ENCODE data around the gene IL7R. TPM values are rescaled to one million over a fixed set of nuclear protein-coding genes. Genes with fewer than 3 reads are reported as not detected.

Gene IL7R
- total RNA-seq, 1 experiment from 2014 or later, result 0.26 TPM

DNA sequence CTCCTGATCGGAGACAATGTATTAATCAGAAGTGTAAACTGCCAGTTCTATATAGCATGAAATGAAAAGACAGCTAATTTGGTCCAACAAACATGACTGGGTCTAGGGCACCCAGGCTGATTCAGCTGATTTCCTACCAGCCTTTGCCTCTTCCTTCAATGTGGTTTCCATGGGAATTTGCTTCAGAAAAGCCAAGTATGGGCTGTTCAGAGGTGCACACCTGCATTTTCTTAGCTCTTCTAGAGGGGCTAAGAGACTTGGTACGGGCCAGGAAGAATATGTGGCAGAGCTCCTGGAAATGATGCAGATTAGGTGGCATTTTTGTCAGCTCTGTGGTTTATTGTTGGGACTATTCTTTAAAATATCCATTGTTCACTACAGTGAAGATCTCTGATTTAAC is 22.4 kb downstream of the IL7R start:
- Mint-ChIP-seq H3K36me3 (ENCODE audit: insufficient read depth, unreplicated experiment) (no peaks in the 10 kb centered on the region), H3K27me3 (ENCODE audit: insufficient read depth, unreplicated experiment) (no peaks in the 10 kb centered on the region), H3K4me3 (ENCODE audit: unreplicated experiment) (no peak overlapping the region), H3K9me3 (ENCODE audit: unreplicated experiment) (no peaks in the 10 kb centered on the region), H3K27ac (ENCODE audit: low read depth, unreplicated experiment) (no peak overlapping the region), H3K4me1 (ENCODE audit: insufficient read depth, unreplicated experiment) (peaks cover 25% of the 10 kb centered on the region)
- no peak for TF ChIP-seq CTCF (IDR thresholded peaks at IDR 0.05; ENCODE audit: unreplicated experiment)
- DNase-seq (ENCODE audit: unreplicated experiment), result no peak
- BruUV-seq (replicated peaks), result no TSS peak
- POLR2A ChIA-PET, result no interaction called here
- CTCF ChIA-PET, result interaction anchor here (0.6 to 1.3 kb wide), 5 partner anchors 18 to 102 kb away, joined by 3 to 4 read pairs (median 3); no protein-coding TSS in a partner anchor
- intact Hi-C loops (cut with micrococcal nuclease), result no loop called here

DNA sequence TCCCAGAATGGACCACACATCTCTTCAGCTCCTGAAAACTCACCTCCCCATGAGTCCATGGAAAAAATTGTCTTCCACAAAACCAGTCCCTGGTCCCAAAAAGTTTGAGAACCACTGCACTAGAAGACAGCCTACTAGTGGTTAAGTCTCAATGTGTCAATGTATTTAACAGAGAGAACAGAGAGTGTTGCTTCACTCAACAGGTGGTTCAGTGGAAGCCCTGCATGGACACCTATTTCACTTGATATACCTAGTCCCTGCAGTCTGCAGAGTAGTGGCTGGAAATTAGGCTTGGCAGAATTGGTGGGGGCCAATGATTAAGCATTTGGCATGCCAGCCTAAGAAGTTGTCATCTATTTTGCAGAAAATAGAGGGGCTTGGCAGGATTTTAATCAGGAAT is 23.0 kb downstream of the IL7R start:
- ChIA-PET CTCF (interaction anchor here (0.9 to 1.3 kb wide), 2 partner anchors 18 to 102 kb away, joined by 3 to 4 read pairs; no protein-coding TSS in a partner anchor), POLR2A (no interaction called here)
- H3K27me3 Mint-ChIP-seq (ENCODE audit: insufficient read depth, unreplicated experiment), result no peaks in the 10 kb centered on the region
- no peak overlapping the region for H3K4me3 Mint-ChIP-seq (ENCODE audit: unreplicated experiment)
- H3K4me1 Mint-ChIP-seq (ENCODE audit: insufficient read depth, unreplicated experiment), result peaks cover 30% of the 10 kb centered on the region
- DNase-seq (ENCODE audit: unreplicated experiment), result no peak
- no peak overlapping the region for H3K27ac Mint-ChIP-seq (ENCODE audit: low read depth, unreplicated experiment)
- no peaks in the 10 kb centered on the region for H3K9me3 Mint-ChIP-seq (ENCODE audit: unreplicated experiment)
- TF ChIP-seq CTCF (IDR thresholded peaks at IDR 0.05; ENCODE audit: unreplicated experiment), result no peak
- no peaks in the 10 kb centered on the region for H3K36me3 Mint-ChIP-seq (ENCODE audit: insufficient read depth, unreplicated experiment)
- intact Hi-C loops (cut with micrococcal nuclease), result no loop called here
- no TSS peak for BruUV-seq (replicated peaks)

- Mint-ChIP-seq H3K9me3 (ENCODE audit: unreplicated experiment) (no peaks in the 10 kb centered on the region), H3K4me3 (ENCODE audit: unreplicated experiment) (no peak overlapping the region), H3K4me1 (ENCODE audit: insufficient read depth, unreplicated experiment) (peaks cover 30% of the 10 kb centered on the region), H3K27ac (ENCODE audit: low read depth, unreplicated experiment) (no peak overlapping the region), H3K27me3 (ENCODE audit: insufficient read depth, unreplicated experiment) (no peaks in the 10 kb centered on the region), H3K36me3 (ENCODE audit: insufficient read depth, unreplicated experiment) (no peaks in the 10 kb centered on the region)
- TF ChIP-seq CTCF (IDR thresholded peaks at IDR 0.05; ENCODE audit: unreplicated experiment), result no peak
- BruUV-seq (replicated peaks), result no TSS peak
- CTCF ChIA-PET, result interaction anchor here (0.6 to 1.3 kb wide), 4 partner anchors 17 to 633 kb away, joined by 3 to 4 read pairs (median 3); no protein-coding TSS in a partner anchor
- POLR2A ChIA-PET, result no interaction called here
- DNase-seq (ENCODE audit: unreplicated experiment), result no peak
- intact Hi-C loops (cut with micrococcal nuclease), result no loop called here
Measured at GRCh38 chr5:35880156-35880555, 23.5 kb downstream of the IL7R start.

GRCh38 chr5:35881758-35882157 is 25.1 kb downstream of the IL7R start:
- no peak for DNase-seq (ENCODE audit: unreplicated experiment)
- H3K9me3 Mint-ChIP-seq (ENCODE audit: unreplicated experiment), result no peaks in the 10 kb centered on the region
- H3K27ac Mint-ChIP-seq (ENCODE audit: low read depth, unreplicated experiment), result no peak overlapping the region
- TF ChIP-seq CTCF (IDR thresholded peaks at IDR 0.05; ENCODE audit: unreplicated experiment), result no peak
- POLR2A ChIA-PET, result interaction anchor here (0.5 kb wide), 1 partner anchor 63 kb away, joined by 3 read pairs; no protein-coding TSS in a partner anchor
- intact Hi-C loops (cut with micrococcal nuclease), result no loop called here
- CTCF ChIA-PET, result interaction anchor here (0.6 to 1.4 kb wide), 3 partner anchors 41 to 44 kb away, joined by 3 to 5 read pairs (median 5); no protein-coding TSS in a partner anchor
- peaks cover 24% of the 10 kb centered on the region for H3K4me1 Mint-ChIP-seq (ENCODE audit: insufficient read depth, unreplicated experiment)
- no TSS peak for BruUV-seq (replicated peaks)
- no peaks in the 10 kb centered on the region for H3K36me3 Mint-ChIP-seq (ENCODE audit: insufficient read depth, unreplicated experiment)
- H3K4me3 Mint-ChIP-seq (ENCODE audit: unreplicated experiment), result no peak overlapping the region
- no peaks in the 10 kb centered on the region for H3K27me3 Mint-ChIP-seq (ENCODE audit: insufficient read depth, unreplicated experiment)

Measured in MCF 10A (cell line).